PFSK-1 (cell line): ENCODE data around the gene AP2A2.

ENCODE experiments used
- FOXP2 ChIP-seq: optimal IDR thresholded peaks from 2 replicates; pipeline ENCODE3; 2011; ENCODE audit warnings: borderline replicate concordance, control low read depth, inconsistent platforms; ENCODE audit not compliant: insufficient read depth; ENCODE audit errors: extremely low read length, extremely low read depth
- POLR2AphosphoS5 ChIP-seq: IDR thresholded peaks from 2 replicates; pipeline ENCODE4 v1.6.1; 2012; ENCODE audit warnings: low read depth, mild to moderate bottlenecking, control low read depth, low read length, moderate library complexity
- REST ChIP-seq, 2 experiments: IDR thresholded peaks; 2 replicates each; pipeline versions ENCODE4 v1.6.1 to v1.8.0; 2011 to 2012; ENCODE audit warnings: low read depth in 2 of 2, low read length in 2 of 2, control low read depth in 1 of 2, inconsistent platforms in 1 of 2, mild to moderate bottlenecking in 1 of 2, moderate library complexity in 1 of 2; ENCODE audit not compliant: insufficient read depth in 1 of 2
- TAF1 ChIP-seq: IDR thresholded peaks from 2 replicates; pipeline ENCODE4 v1.6.1; 2012; ENCODE audit warnings: low read length, control low read depth, borderline replicate concordance; ENCODE audit not compliant: insufficient read depth

DNA sequence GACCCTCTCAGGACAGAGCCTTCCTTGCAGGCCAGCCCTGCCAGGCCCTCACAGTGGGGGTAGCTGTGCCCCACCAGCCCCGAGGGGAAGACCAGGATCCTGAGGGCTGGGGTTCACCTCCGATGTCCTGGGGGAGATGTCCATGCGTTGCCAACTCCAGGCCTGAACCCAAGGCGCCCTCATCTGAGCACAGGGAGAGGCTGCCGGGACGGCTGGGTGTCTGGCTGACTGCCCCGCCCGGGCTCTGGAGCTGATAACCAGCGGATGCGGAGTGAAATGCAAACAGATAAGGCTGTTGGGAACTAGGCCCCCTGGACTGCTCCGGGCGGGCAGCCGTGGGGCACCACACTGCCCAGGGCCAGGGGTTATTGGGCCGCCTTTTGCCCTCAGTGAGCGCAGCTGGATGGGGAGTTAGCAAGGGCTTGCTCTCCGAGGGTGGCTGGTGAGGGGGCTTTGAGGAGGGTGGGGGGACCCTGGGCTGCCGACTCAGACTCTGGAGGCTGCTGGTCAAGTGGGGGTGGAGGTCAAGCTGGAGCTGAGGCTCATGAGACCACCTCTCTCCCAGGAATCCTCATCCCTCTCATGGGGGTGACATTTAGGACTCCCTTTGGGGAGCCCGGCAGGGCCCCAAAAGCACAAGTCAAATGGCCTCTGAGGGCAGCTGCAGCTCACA is 116.4 kb downstream of the AP2A2 start:
- TF ChIP-seq REST (IDR thresholded peaks at IDR 0.05; ENCODE audit: insufficient read depth in 1 of 2, low read depth in 2 of 2, low read length in 2 of 2) (no peak), TAF1 (no peak), POLR2AphosphoS5 (no peak), FOXP2 (no peak)
